Neuron (in vitro differentiated cells): ENCODE results near the gene VWDE.

Experiments used
- H2AFZ ChIP-seq: one replicate; pipeline ENCODE4 v1.6.1; 2013; ENCODE audit warnings: low read depth, mild to moderate bottlenecking, inconsistent platforms, low read length, moderate library complexity
- H3K27me3 ChIP-seq: one replicate; pipeline ENCODE4 v1.6.1; 2013; ENCODE audit warnings: low read length; ENCODE audit not compliant: insufficient read depth
- H3K36me3 ChIP-seq: one replicate; pipeline ENCODE4 v1.6.1; 2013; ENCODE audit warnings: low read length; ENCODE audit not compliant: insufficient read depth
- H3K4me1 ChIP-seq: one replicate; pipeline ENCODE4 v1.6.1; 2013; ENCODE audit warnings: low read length; ENCODE audit not compliant: insufficient read depth
- H3K4me3 ChIP-seq: 2 replicates; pipeline ENCODE4 v1.5.1; 2013; ENCODE audit warnings: mild to moderate bottlenecking, low read length, moderate library complexity
- H3K9me3 ChIP-seq: one replicate; pipeline ENCODE4 v1.6.1; 2013; ENCODE audit warnings: low read length

The VWDE gene

DNA sequence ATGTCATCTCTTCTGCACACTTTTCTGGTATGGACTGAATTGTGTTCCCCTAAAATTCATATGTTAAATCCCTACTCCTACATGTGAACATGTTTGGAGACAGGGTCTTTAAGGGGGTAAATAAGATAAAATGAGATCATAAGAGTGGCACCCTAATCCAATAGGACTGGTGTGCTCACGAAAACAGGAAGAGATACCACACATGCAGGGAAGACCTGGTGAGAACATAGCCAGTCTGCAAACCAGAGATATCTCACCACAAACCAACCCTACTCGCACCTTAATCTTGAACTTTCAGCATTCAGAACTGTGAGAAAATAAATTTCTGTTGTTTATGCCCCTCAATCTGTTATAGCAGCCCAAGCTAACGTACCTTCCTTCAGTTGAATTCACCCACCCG lies 51.8 kb downstream of the VWDE start:
- no peaks in the 10 kb centered on the region for H3K27me3 ChIP-seq

DNA sequence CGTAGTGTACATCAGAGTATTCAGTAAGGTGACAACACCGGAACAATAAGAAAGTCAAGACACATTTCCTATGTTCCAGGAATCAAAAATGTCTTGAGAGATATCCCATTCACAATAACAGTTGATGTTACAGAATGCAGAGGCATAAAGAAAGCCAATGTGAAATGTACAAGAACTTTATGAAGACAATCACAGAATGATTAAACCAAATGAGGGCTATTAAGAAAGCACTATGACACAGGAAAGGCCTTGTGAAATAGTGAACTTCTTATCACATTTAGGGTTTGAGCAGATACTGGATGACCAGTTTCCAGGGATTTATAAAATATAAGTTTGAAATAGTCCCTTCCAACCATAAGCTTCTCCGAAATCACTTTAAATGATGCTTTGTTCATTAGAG lies 52.7 kb downstream of the VWDE start:
- Histone ChIP-seq H3K27me3 (no peaks in the 10 kb centered on the region), H3K4me1 (no peaks in the 10 kb centered on the region), H3K4me3 (no peak overlapping the region), H3K36me3 (no peaks in the 10 kb centered on the region), H2AFZ (no peak overlapping the region), H3K9me3 (no peaks in the 10 kb centered on the region)

More for the DNA sequence above, 51.8 kb downstream of the VWDE start:
- no peak overlapping the region for H2AFZ ChIP-seq
- H3K36me3 ChIP-seq: no peaks in the 10 kb centered on the region
- no peak overlapping the region for H3K4me3 ChIP-seq
- H3K4me1 ChIP-seq: no peaks in the 10 kb centered on the region
- no peaks in the 10 kb centered on the region for H3K9me3 ChIP-seq

DNA sequence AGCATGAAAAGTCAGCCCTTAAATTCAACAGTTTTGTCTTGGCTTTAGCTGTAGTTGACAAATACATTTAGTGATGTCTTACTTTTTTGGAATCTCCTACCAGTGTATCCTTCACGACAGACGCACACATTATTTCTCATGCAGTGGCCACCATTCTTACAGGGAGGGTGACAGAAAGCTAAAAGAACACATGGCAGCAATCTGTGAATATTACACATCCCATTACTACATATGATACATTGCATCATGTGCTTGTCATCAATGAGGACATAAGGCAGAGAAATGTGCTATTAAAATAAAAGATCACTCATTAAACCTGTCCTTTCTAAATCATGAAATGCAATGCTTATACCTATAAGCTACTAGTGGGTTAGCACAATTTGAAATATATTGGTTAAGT lies 66.6 kb downstream of the VWDE start:
- H3K4me1 ChIP-seq: no peaks in the 10 kb centered on the region
- no peaks in the 10 kb centered on the region for H3K36me3 ChIP-seq
- H2AFZ ChIP-seq: no peak overlapping the region
- no peaks in the 10 kb centered on the region for H3K9me3 ChIP-seq
- H3K4me3 ChIP-seq: no peak overlapping the region
- H3K27me3 ChIP-seq: no peaks in the 10 kb centered on the region

DNA sequence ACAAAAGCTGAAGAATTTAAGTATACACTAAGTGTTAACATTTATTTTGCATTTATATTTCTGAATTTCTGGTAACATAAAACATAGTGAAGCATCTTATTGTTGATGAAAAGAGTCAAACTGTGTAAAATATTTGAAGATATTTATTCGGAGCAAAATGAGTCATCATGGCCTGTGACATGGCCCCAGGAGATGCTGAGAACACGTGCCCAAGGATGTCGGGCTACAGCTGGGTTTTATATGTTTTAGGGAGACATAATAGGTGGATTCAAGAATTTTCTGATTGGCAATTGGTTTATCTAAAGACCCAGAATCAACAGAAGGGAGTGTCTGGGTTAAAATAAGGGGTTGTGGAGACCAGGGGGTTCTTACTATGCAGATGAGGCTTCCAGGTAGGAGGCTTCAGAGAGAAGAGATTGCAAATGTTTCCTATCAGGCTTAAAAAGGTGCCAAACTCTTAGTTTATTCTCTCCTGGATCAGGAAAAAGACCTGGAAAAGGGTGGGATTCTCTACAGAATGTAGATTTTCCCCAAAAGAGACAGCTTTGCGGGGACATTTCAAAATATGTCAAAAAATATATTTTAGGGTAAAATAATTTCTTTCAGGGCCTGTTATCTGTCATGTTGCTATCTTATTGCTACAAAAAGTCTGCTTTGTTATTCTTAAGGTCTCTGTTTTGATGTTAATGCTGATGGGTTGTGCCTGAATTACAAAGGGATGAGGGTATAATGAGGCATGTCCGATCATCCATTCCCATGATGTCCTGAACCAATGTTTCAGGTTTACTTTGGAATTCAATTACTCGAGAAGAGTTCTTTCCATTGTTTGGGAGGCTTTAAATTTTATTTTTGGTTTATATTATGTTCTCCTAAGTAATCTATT lies 74.5 kb downstream of the VWDE start:
- H3K9me3 ChIP-seq: no peaks in the 10 kb centered on the region
- H3K27me3 ChIP-seq: no peaks in the 10 kb centered on the region
- peaks cover 3% of the 10 kb centered on the region for H3K4me1 ChIP-seq
- H3K4me3 ChIP-seq: no peak overlapping the region
- no peak overlapping the region for H2AFZ ChIP-seq
- H3K36me3 ChIP-seq: no peaks in the 10 kb centered on the region

DNA sequence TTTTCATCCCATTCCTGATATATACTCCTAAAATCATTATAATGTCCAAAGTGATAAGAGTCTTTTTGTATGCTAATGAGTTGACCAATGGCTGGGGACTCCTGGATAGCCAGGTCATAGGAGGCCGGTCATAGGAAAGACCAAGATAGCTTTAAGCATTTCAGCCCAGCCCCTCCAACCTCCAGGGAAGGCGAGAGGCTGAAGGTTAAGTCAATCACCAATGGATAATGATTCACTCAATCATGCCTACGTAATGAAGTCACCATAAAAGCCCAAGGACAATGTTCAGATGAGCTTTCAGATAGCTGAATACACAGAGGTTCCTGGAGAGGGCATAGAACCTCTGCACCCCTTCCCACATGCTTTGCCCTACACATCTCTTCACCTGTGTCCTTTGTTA lies 75.7 kb downstream of the VWDE start:
- Histone ChIP-seq H2AFZ (no peak overlapping the region), H3K4me3 (no peak overlapping the region), H3K9me3 (no peaks in the 10 kb centered on the region), H3K4me1 (peaks cover 3% of the 10 kb centered on the region), H3K27me3 (no peaks in the 10 kb centered on the region), H3K36me3 (no peaks in the 10 kb centered on the region)

DNA sequence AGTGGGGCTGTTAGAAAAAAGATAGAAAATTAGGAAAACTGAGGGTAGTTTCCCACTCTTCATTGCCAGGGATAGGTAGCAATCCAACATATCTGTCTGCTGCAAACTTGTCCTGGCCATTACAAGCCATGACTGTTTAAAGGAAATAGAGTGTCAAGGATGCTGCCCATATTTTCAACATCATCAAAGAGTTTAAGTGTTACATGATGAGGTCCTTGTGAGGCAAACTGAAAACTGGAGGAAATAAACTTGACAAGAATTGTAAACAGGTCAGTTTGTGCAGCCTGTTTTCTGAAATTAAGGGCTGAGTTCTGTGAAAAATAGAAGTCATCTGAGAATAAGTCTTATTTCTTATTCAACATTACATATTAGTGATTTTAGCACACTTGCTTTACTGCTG lies 78.0 kb downstream of the VWDE start:
- Histone ChIP-seq H3K36me3 (no peaks in the 10 kb centered on the region), H2AFZ (no peak overlapping the region), H3K4me1 (peaks cover 3% of the 10 kb centered on the region), H3K27me3 (no peaks in the 10 kb centered on the region), H3K9me3 (no peaks in the 10 kb centered on the region), H3K4me3 (no peak overlapping the region)

DNA sequence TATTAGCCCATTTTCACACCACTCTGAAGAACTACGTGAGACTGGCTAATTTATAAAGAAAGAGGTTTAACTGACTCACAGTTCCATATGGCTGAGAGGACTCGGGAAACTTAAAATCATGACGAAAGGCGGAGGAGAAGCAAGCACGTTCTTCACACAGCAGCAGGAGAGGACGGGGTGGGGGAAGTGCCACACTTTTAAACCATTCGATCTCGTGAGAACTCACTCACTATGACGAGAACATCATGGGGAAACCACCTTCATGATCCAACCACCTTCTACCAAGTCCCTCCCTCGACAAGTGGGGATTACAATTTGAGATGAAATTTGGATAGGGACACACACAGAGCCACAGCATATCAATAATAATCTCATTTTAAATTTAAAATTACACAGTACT lies 80.2 kb downstream of the VWDE start:
- H2AFZ ChIP-seq: no peak overlapping the region
- H3K27me3 ChIP-seq: no peaks in the 10 kb centered on the region

DNA sequence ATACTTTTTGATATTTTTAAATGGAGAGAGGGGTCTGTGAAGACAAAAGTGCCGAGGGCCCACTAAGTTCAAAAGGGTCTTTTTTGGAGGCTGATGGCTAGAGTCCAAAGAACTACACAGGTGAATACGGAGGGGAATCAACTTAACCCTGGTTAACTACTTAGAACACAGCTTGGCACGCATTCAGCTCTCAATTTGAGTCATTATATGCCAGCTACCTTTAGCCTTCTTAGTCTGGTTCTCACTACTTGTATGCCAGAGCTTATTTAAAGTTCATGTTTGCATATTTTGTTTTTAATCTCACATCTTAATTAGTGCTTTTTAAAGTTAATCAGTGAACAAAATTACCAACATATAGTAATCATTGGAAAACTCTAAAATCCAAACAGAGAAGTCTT lies 80.8 kb downstream of the VWDE start:
- Histone ChIP-seq H3K27me3 (no peaks in the 10 kb centered on the region), H3K36me3 (no peaks in the 10 kb centered on the region), H2AFZ (no peak overlapping the region), H3K4me3 (no peak overlapping the region), H3K9me3 (no peaks in the 10 kb centered on the region), H3K4me1 (no peaks in the 10 kb centered on the region)

More for the DNA sequence above, 80.2 kb downstream of the VWDE start:
- Histone ChIP-seq H3K9me3 (no peaks in the 10 kb centered on the region), H3K4me3 (no peak overlapping the region), H3K4me1 (peaks cover 3% of the 10 kb centered on the region), H3K36me3 (no peaks in the 10 kb centered on the region)

DNA sequence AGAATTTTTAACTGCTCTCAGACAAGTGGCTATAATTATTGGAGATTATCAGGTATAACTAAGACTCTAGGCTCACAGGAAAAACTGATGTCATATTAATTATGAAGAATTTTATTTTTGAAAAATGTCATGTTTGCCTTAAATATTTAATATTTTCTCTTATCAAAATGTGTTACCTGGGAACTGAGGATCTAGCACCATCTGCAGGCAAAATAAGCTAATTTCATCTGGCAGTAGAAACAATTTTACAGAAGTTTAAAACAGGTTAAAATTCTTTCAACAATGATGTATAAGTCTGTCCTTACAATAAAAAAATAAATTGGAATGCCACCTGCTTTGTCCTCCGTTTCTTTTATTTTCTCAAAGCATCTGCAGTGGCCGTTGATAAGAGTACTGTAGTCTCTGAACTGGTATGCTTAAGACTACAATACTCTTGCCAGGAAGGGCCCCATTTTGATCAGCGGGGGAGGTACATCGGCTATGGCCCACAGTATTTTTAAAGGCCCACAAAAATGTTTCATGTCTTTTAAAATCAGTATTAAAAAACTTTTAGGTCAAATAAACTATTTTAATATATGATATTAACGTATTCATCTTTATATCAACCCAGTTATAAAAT lies 81.3 kb downstream of the VWDE start:
- no peaks in the 10 kb centered on the region for H3K27me3 ChIP-seq
- H3K4me3 ChIP-seq: no peak overlapping the region
- H3K36me3 ChIP-seq: no peaks in the 10 kb centered on the region
- H2AFZ ChIP-seq: no peak overlapping the region
- no peaks in the 10 kb centered on the region for H3K9me3 ChIP-seq
- H3K4me1 ChIP-seq: no peaks in the 10 kb centered on the region

DNA sequence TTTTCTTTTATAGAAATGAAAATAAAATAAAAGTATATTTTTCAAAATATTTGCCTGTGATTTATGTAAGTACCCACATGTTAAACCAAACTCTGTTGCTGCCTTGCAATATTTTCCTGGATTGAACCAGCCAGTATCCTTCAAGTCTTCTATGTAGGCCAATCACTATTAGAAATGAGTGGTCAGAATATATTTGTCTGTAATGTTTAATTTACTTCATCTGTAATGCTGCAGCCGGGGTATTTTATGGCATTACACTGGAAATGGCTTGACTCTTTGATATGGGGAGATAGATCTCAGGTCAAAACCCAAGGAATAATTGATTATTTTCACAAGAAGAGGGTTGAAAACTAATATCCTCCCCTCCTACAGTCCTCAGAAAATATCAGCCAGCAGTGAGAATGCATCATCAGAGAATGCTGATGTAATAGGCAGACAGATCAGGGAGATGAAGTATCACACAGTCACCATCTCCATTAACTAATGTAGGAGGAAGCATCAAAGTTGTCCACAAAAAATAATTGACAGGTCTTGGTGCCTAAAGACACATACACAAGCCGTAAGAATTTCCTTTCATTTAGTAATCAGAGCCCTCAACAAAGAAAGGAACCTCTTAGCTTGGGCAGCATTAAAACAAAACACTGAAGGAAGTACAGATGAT lies 82.5 kb downstream of the VWDE start:
- Histone ChIP-seq H3K27me3 (no peaks in the 10 kb centered on the region), H3K4me1 (no peaks in the 10 kb centered on the region), H3K36me3 (no peaks in the 10 kb centered on the region), H3K4me3 (no peak overlapping the region), H3K9me3 (no peaks in the 10 kb centered on the region), H2AFZ (no peak overlapping the region)

DNA sequence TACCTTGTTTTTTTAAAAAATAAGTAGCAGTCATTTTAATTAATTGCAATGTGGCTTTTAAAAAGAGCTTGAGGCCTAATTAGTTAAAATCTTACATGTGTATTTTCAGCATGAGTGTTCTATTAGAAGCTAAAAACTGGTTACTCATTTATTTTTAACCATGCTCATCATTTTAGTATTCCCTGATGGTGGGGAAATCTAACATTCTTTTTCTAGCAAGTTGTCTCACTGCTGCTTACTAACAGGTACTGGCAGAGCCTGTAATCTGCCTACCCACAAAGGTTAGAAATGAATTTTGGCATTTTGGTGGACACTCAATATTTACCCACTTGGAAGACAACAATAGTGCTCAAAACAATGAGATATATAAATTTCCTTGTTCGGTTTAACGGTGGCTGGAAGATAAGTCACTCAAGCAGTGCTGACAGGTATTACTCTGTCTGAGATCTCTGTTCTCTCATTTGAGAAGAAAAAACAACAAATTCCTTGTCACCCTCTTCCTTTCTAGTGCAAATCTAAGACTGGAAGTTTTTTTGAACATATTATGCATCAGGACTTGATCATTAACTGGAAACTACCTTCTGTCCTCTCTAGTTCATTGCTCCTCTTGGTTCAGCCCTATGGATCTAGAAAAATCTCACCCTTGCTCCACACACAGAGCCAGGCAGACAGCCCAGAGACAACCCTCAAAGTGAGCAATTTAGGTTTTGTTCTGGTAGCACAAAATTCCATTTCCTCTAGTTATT lies 83.3 kb downstream of the VWDE start:
- Histone ChIP-seq H3K9me3 (no peaks in the 10 kb centered on the region), H3K36me3 (no peaks in the 10 kb centered on the region), H3K27me3 (no peaks in the 10 kb centered on the region), H2AFZ (no peak overlapping the region), H3K4me3 (no peak overlapping the region), H3K4me1 (no peaks in the 10 kb centered on the region)

DNA sequence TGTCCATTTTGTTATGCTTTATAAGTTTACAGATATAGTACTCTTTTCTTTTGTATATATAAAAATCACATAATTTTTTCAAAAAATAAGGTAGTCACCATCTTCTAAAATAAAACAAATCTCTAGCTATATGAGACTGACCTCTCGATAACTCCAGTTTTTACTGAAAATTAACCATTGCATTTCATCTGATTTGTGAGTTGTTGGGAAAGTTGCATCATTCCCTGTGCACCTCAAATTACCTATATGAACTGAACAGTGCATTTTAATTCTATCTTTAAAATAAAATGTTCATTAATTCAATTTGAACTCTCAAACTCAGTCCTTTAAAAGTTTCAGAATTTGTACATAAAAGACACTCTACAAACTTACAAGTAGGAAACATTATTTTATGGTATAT lies 86.0 kb downstream of the VWDE start:
- H3K9me3 ChIP-seq: no peaks in the 10 kb centered on the region
- H3K4me3 ChIP-seq: no peak overlapping the region
- H2AFZ ChIP-seq: no peak overlapping the region
- H3K36me3 ChIP-seq: no peaks in the 10 kb centered on the region
- H3K4me1 ChIP-seq: no peaks in the 10 kb centered on the region
- no peaks in the 10 kb centered on the region for H3K27me3 ChIP-seq

DNA sequence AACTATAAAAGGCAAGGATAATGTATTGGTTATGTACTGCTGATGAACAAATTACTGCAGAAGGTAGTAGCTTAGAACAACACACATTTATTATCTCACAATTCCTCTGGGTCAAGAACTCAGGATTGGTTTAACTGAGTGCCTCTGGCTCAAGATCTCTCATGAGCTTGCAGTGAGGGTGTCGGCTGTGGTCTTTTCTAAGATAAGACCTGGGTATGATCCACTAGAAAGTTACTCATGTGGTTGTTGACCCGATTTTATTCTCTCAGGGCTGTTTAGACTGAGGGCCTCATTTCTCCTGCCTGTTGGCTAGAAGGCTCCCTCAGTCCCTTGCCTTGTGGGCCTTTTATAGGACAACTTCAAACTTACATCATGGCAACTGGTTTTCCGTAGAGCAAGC lies 86.7 kb downstream of the VWDE start:
- Histone ChIP-seq H3K4me3 (no peak overlapping the region), H3K4me1 (peaks cover 6% of the 10 kb centered on the region), H3K9me3 (no peaks in the 10 kb centered on the region), H2AFZ (no peak overlapping the region), H3K27me3 (no peaks in the 10 kb centered on the region), H3K36me3 (no peaks in the 10 kb centered on the region)
